NCI-H2107 treated with DMSO at 0.1 percent for 48 hours (cell line): ENCODE measurements around the gene HS3ST3A1.
"Not testable (repeated sequence)": the region's sequence is repeated elsewhere in the genome, so short reads cannot be mapped to it uniquely, and the experiment has no call there.

Experiments used
- DNase-seq: peaks from one replicate; lab custom pipeline; 2025; ENCODE audit not compliant: unreplicated experiment; lab: John Stamatoyannopoulos, UW

The HS3ST3A1 gene

DNA sequence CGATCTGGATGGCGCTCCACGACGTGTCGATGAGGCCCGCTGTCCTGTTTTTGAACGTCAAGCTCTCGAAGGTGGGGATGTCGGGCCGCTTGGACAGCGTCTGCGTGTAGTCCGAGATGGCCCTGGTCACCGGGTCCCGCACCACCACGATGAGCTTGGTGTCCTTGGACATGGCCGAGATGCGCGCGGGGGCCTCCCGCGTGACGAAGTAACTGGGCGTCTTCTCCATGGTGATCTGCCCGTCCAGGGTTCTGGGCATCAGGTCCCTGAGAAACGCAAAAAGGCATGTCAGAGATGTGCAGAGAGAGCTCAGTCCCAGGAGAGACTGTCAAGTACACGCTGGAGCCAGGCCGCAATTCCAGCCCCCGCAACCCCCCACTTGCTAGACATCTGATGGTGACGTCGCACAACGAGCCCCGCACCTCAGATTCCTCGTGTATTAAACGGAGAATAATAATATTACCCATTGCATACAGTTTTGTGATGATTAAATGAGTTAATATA is 105.1 kb downstream of the HS3ST3A1 start:
- not testable (repeated sequence) for DNase-seq

GRCh38 chr17:13495423-13495822 is 106.3 kb downstream of the HS3ST3A1 start:
- DNase-seq = no peak

DNA sequence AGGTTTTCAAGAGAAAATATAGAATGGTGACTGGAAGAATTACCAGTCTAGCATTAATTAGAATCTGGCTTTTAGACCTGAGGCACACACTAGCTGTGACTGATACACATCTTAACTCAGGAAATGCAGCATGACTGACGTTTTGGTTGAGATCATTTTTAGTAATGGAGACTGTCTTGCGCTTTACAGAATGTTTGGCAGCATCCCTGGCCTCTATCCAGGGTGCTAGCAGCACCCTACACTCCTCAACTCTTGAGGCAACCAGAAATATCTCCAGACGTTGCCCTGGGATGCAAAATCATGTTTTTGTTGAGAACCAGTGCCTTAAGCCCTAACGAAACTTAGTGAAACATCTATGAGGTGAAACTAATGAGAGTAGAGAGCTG is 109.0 kb downstream of the HS3ST3A1 start:
- DNase-seq = no peak

DNA sequence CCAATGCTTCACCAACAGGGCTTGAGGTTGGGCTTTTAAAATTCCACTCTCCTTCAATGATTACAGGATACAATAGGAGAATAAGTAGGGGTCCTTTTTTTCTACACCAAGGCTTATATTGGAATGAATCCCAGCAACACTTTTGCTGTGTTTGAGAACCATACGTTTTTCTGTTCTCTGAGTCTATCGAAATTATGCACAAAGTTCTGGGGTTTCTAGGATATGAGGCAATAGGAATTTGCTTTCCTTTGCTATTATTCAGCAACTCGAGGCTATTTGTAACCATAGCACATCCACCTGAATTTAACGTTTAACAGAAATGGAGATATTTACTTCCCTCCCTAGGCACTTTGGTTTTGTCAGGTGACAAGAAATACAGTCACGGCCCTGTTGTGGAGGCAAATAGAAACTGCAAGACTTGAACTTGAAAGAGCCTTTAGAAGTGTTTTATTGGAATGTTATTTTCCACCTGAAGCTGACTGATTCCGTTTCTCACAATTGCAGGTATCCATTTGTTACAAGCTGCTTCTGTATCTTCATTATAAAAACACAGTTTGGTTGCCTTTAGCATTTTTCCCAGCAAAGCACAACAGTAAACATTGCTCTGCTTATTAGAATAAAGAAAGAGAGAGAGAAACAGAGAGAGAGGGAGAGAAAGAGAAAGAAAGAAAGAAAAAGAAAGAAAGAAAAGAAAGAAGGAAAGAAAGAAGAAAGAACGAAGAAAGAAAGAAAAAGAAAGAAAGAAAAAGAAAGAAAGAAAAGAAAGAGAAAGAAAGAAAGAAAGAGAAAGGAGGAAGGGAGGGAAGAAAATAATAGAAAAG is 109.6 kb downstream of the HS3ST3A1 start:
- no peak for DNase-seq

- DNase-seq = no peak
These were observed 110.2 kb downstream of the HS3ST3A1 start for GRCh38 chr17:13491491-13491890.

- DNase-seq = no peak
These were observed 110.7 kb downstream of the HS3ST3A1 start for GRCh38 chr17:13490906-13491482.

GRCh38 chr17:13490427-13490826 is 111.3 kb downstream of the HS3ST3A1 start:
- DNase-seq = no peak

GRCh38 chr17:13485327-13485726 is 116.4 kb downstream of the HS3ST3A1 start:
- DNase-seq = no peak

GRCh38 chr17:13484020-13484419 is 117.7 kb downstream of the HS3ST3A1 start:
- DNase-seq = no peak

GRCh38 chr17:13480877-13481276 is 120.9 kb downstream of the HS3ST3A1 start:
- DNase-seq = no peak

GRCh38 chr17:13478326-13478830 is 123.4 kb downstream of the HS3ST3A1 start:
- no peak for DNase-seq

DNA sequence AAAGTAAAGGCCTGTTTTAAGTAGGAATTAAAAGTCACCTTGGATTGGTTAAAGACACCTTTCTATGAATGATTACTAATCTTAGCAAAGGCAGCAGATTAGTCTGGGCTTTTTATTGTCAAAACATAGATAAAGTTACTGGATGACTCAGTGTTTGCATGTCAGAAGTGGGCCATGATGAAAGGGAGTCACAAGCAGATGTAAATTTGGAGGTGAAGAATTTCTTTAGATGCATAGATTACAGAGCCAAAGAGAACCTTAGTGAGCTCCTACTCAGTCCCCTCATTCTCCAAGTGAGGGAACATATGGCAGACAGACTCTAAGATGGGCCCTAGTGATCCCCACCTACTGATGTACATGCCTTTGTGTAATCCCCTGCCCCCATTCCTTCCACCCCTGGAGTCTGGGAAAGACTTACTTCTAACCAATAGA is 124.5 kb downstream of the HS3ST3A1 start:
- no peak for DNase-seq

DNA sequence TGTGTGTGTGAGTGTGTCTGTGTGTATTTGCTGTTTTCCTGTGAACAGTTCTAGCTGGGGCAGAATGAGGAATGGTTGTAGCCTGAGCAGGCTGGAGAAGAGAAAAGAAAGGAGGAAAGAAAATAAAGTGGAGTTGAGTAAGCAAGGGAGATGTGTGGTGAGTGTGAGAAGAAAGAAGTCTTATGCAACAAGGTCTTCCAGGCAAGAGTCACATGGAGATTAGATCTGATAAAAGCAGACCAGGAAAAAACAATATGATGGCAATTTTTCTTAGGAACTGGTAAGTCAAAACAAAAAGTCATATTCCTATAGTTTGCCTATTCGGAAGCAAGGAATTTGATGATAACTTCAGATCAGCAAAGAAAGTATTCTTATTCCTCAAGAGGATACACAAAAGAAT is 125.0 kb downstream of the HS3ST3A1 start:
- no peak for DNase-seq

DNA sequence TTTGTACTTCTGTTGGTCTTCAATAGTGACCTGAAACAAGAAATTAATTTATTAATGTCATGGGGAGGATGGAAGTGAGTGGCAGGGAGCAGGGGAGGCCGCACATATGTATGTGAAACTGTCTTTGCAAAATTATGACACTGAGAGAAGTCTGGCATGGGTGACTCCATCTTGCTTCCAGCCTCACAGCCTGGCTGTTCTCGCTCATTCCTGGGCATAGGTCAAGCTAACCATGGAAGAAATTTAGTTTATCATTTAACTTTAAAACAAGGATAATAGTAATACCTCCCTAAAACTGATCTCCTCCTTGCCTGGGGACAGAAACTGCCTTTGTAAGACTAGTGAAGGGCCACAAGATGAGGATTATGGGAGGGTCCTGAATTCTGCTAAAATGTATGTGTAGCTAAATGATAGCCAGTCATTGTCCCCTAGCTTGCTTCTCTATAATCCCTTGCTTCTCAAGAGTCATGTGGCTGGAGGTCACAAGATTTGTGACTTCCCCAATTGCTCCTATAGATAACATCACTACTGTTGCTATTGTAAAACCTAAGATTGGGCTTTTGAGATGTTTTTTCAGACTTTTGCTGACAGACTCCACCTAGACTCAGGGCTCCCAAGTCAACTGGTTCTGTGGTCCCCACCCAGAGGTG is 126.0 kb downstream of the HS3ST3A1 start:
- DNase-seq = no peak

DNA sequence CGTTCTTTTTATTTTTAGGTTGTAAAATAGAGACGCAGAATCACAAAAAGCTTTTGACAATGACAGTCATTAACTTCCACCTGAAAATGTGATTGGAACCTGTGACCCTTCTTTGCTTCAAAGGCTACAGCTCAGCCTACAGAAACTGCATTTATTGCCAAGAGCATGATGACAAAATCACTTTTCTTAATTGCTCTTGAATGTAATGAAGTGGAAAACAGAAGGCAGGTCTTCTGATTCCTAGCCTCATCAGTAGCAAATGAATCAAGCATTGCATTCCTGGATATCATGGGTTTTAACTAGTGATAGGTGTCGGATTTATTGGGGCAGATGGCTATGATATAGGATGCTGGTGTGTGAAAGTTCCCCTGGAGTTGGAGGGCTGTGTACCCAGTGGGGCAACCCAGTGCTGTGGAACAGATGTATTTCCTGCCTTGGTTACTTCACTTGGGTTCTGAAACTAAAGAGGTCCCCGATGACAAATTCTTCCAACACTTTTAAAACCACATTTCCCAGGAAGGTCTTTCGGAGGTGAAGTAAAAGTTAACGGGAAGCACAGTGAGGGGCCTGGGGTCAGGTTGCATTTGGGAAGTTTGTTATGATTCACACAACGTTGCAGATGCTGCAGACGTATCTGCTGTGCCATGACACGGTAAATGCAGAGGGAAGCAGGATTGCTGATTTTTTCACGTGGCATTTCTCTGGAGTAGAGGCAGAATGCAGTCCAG is 127.5 kb downstream of the HS3ST3A1 start:
- DNase-seq = no peak

- DNase-seq = no peak
These were observed 136.1 kb downstream of the HS3ST3A1 start for GRCh38 chr17:13465678-13466077.

DNA sequence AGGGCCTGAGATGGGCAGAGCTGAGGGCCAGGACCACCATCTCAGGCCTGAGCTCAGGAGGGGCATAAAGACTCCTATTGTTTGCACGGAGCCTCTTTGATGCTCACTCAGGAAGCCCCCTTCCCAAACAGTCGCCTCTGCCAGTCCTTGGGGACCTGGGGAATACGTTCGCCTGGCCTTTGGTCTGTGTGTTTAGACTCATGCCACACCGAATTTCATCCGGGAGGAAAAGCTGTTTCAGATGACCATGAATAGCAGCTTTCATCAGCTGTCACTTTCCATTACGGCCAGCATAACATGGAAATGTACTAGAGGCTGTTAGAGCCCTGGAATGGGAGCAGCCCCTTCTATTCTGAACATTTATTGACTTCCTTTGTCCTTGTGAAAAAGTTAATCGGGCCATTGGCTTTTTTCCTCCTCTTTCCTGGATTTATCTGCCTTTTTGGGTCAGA is 139.0 kb downstream of the HS3ST3A1 start:
- no peak for DNase-seq

DNA sequence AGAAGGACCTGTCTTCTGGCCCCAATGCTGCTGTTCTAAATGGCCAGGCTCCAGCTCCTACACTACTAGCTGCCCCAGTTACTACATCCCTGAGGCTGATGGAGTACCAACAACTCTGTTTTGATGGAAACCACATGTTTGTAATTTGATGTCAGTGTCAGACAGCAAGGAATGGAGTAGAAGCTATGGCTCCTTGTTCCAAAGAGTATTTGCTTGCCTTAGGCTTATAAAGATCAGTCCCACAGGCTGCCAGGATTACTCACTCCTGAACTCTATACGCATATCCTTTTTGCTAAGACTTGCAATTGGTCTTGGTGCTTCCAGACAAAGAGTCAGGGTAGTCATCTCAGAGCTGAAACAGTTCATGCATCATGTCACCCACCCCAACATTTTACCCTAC is 139.6 kb downstream of the HS3ST3A1 start:
- DNase-seq = no peak

DNA sequence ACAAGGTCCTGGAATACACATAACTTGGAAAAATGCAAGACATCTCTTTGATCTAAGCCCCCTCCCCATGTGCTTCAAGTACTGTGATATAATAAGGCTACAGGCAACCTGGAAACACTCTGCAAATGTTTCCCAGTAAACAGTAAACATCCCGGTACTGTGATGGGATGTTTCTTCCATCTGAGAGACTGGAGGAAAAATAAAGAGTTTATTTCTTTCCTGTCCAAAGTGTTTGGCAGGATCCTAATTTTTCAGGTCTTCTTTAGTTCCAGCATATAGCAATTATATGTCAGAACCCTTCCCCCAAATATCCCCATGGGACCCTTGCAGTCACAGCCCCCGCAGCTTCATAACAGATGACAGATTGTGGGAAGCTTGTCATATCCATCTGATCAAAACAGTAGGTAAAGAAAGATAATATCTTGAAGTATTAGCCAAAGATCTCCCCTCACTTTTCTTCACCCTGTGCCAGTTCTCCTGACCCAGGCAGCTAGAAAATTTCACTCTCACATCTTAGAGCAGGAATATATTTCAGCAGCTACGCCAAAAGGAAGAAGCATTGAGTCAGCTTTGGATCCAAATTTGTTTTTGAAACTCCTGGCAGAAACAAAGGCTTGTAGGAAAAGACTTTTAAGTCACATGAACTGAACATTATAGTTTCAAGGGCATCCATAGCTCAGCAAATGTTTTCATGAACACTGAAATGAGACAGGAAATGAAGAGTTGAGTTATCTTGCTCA is 141.3 kb downstream of the HS3ST3A1 start:
- no peak for DNase-seq

- DNase-seq = no peak
These were observed 143.9 kb downstream of the HS3ST3A1 start for GRCh38 chr17:13457783-13458182.
